Measurements from ENCODE around the gene ODF2L. TPM values are rescaled to one million over a fixed set of nuclear protein-coding genes. Genes with fewer than 3 reads are reported as not detected.

Gene ODF2L
- total RNA-seq, 1 donor from 2014 or later: 84.9 TPM

- no peak for DNase-seq (ENCODE audit: extremely low read depth, low read depth, low spot score)
Observed at GRCh38 chr1:86324130-86324822, 71.8 kb downstream of the ODF2L start.

GRCh38 chr1:86322241-86322640 lies 73.9 kb downstream of the ODF2L start:
- DNase-seq (ENCODE audit: extremely low read depth, low read depth, low spot score): no peak

- no peak for DNase-seq (ENCODE audit: extremely low read depth, low read depth, low spot score)
Observed at GRCh38 chr1:86318436-86318835, 77.7 kb downstream of the ODF2L start.

DNA sequence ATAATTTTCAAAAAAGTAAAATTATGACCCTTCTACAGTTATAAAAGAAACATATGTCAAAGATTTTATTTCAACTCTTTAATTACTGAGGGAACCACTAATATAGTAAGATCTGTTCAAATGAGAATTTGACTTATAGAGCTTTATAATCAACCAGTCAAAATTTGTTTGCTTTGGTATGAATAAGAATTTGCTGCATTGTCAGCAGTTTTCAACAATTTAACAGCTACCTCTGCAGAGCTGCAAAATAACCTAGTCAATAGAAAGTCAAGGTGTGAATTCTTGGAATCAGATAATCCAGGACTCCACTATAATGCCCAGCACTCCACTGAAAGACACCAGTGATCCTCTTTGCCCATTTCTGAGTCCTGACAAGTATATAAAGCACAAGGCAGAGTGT lies 78.2 kb downstream of the ODF2L start:
- DNase-seq (ENCODE audit: extremely low read depth, low read depth, low spot score): no peak

- no peak for DNase-seq (ENCODE audit: extremely low read depth, low read depth, low spot score)
Observed at GRCh38 chr1:86305731-86306130, 90.4 kb downstream of the ODF2L start.

- DNase-seq (ENCODE audit: extremely low read depth, low read depth, low spot score): no peak
Observed at GRCh38 chr1:86303041-86303690, 93.0 kb downstream of the ODF2L start.

Other genes with a start within 250 kb of the ODF2L start
- under 0.01 and 0.06 TPM in 2 replicates for gene COL24A1, start 239.6 kb downstream of the ODF2L start, total RNA-seq
- gene CLCA2, start 27.8 kb upstream of the ODF2L start, total RNA-seq: 0.29 and 0.35 TPM in 2 replicates
- gene CLCA1, start 72.6 kb upstream of the ODF2L start, total RNA-seq: not detected in 2 replicates
- not detected in 2 replicates for gene CLCA4, start 150.8 kb upstream of the ODF2L start, total RNA-seq